GM23338 (cell line): ENCODE measurements around the gene MUC5AC. TPM values are rescaled to one million over a fixed set of nuclear protein-coding genes. Genes with fewer than 3 reads are reported as not detected.

ENCODE experiments used
- ATAC-seq: fragments of 200-7000 bp; cut with Tn5 transposase; 3 replicates; pipeline ENCODE4 v1.9.1; 2020
- DNase-seq: peaks from one replicate; pipeline ENCODE4 v3.0.0-alpha.2; 2015; ENCODE audit warnings: low spot score
- H2AFZ ChIP-seq: fragments of 200-600 bp; sonication (generic); 2 replicates; pipeline ENCODE4 v1.8.0; 2016; ENCODE audit warnings: antibody characterized with exemption, mild to moderate bottlenecking, moderate library complexity
- H3F3A ChIP-seq: fragments of 200-600 bp; sonication (generic); replicated peaks from 2 replicates; pipeline ENCODE4 v1.8.0; 2017; ENCODE audit warnings: antibody characterized with exemption, mixed run types, low read depth
- H3K27ac ChIP-seq: fragments of 200-600 bp; sonication (generic); 2 replicates; pipeline ENCODE4 v1.6.1; 2016; ENCODE audit warnings: low read depth
- H3K27me3 ChIP-seq: fragments of 200-600 bp; sonication (generic); 2 replicates; pipeline ENCODE4 v1.8.0; 2016; ENCODE audit warnings: mild to moderate bottlenecking, mixed run types, moderate library complexity; ENCODE audit not compliant: insufficient read depth
- H3K36me3 ChIP-seq: fragments of 200-600 bp; sonication (generic); 2 replicates; pipeline ENCODE4 v1.8.0; 2016; ENCODE audit warnings: mild to moderate bottlenecking; ENCODE audit not compliant: insufficient read depth
- H3K4me1 ChIP-seq: fragments of 200-600 bp; sonication (generic); 2 replicates; pipeline ENCODE4 v1.8.0; 2016; ENCODE audit warnings: mild to moderate bottlenecking, moderate library complexity; ENCODE audit not compliant: insufficient read depth
- H3K4me2 ChIP-seq: fragments of 200-600 bp; sonication (generic); 2 replicates; pipeline ENCODE4 v1.7.1; 2017; ENCODE audit warnings: mixed run types
- H3K4me3 ChIP-seq: fragments of 200-600 bp; sonication (generic); 2 replicates; pipeline ENCODE4 v1.6.1; 2016; ENCODE audit warnings: mixed run types
- H3K79me2 ChIP-seq: fragments of 200-600 bp; sonication (generic); replicated peaks from 2 replicates; pipeline ENCODE4 v1.8.0; 2017; ENCODE audit warnings: mild to moderate bottlenecking; ENCODE audit not compliant: insufficient read depth
- H3K9me2 ChIP-seq: fragments of 200-600 bp; sonication (generic); 2 replicates; pipeline ENCODE4 v1.8.0; 2017; ENCODE audit not compliant: insufficient read depth
- H4K20me1 ChIP-seq: fragments of 200-600 bp; sonication (generic); replicated peaks from 2 replicates; pipeline ENCODE4 v1.8.0; 2017; ENCODE audit warnings: mild to moderate bottlenecking; ENCODE audit not compliant: insufficient read depth
- H3K27ac Mint-ChIP-seq: 2 replicates; pipeline ENCODE4 v1.8.0; 2020; ENCODE audit warnings: inconsistent platforms, mild to moderate bottlenecking, moderate library complexity, mixed read lengths
- H3K27me3 Mint-ChIP-seq: 3 replicates; pipeline ENCODE4 v1.8.0; 2022; ENCODE audit warnings: low read depth, mild to moderate bottlenecking, moderate library complexity, mixed read lengths, inconsistent platforms; ENCODE audit not compliant: insufficient read depth, poor library complexity
- H3K36me3 Mint-ChIP-seq: 3 replicates; pipeline ENCODE4 v1.8.0; 2021; ENCODE audit warnings: low read depth, mild to moderate bottlenecking, inconsistent platforms, moderate library complexity, mixed read lengths
- H3K4me1 Mint-ChIP-seq: 3 replicates; pipeline ENCODE4 v1.8.0; 2020; ENCODE audit warnings: mild to moderate bottlenecking, inconsistent platforms, mixed read lengths
- H3K4me3 Mint-ChIP-seq: 3 replicates; pipeline ENCODE4 v1.8.0; 2021; ENCODE audit warnings: moderate library complexity, mild to moderate bottlenecking, inconsistent platforms, mixed read lengths
- H3K9me3 Mint-ChIP-seq: 3 replicates; pipeline ENCODE4 v1.8.0; 2020; ENCODE audit warnings: moderate library complexity, mild to moderate bottlenecking, inconsistent platforms, mixed read lengths
- CREB1 ChIP-seq: fragments of 250-450 bp; sonication (Bioruptor Pico); IDR thresholded peaks from 2 replicates; pipeline ENCODE4 v1.5.0; 2020; ENCODE audit warnings: low read depth, mild to moderate bottlenecking, moderate library complexity
- EZH2 ChIP-seq: fragments of 200-600 bp; sonication (generic); IDR thresholded peaks from one replicate; pipeline ENCODE4 v1.8.0; 2017; ENCODE audit warnings: antibody characterized with exemption, mild to moderate bottlenecking, low read depth; ENCODE audit not compliant: unreplicated experiment
- EZH2phosphoT487 ChIP-seq: fragments of 200-600 bp; sonication (generic); IDR thresholded peaks from one replicate; pipeline ENCODE4 v1.8.1; 2018; ENCODE audit warnings: antibody characterized with exemption; ENCODE audit not compliant: unreplicated experiment
- JUNB ChIP-seq: IDR thresholded peaks from one replicate; pipeline ENCODE4 v1.6.1; 2016; ENCODE audit warnings: antibody characterized with exemption; ENCODE audit not compliant: unreplicated experiment
- NANOG ChIP-seq: IDR thresholded peaks from 2 replicates; pipeline ENCODE4 v1.6.1; 2016; ENCODE audit warnings: antibody characterized with exemption, borderline replicate concordance
- POLR2AphosphoS5 ChIP-seq: IDR thresholded peaks from 2 replicates; pipeline ENCODE4 v1.6.1; 2016; ENCODE audit warnings: antibody characterized with exemption, low read depth
- REST ChIP-seq: IDR thresholded peaks from one replicate; pipeline ENCODE4 v1.6.1; 2018; ENCODE audit warnings: antibody characterized with exemption; ENCODE audit not compliant: unreplicated experiment
- STAT1 ChIP-seq: IDR thresholded peaks from one replicate; pipeline ENCODE4 v1.6.1; 2016; ENCODE audit warnings: antibody characterized with exemption; ENCODE audit not compliant: unreplicated experiment
- ZNF114 ChIP-seq: fragments of 250-450 bp; sonication (Bioruptor Pico); IDR thresholded peaks from 2 replicates; pipeline ENCODE4 v1.5.0; 2020; ENCODE audit warnings: mild to moderate bottlenecking, moderate library complexity
- ZNF331 ChIP-seq: fragments of 250-450 bp; sonication (Bioruptor Pico); IDR thresholded peaks from 2 replicates; pipeline ENCODE4 v1.5.0; 2020; ENCODE audit warnings: low read depth, mild to moderate bottlenecking, moderate library complexity
- polyA plus RNA-seq: library from polyadenylated mRNA; unstranded; fragments of >200 nt; fragmentation: Nextera tagmentation; extraction: Ambion mirVana; gene quantifications from 2 replicates; pipeline ENCODE4 v1.2.1, GENCODE V29; 2016
- total RNA-seq: library from RNA; depleted of rRNA; stranded (reverse); fragments of >200 nt; shearing (Covaris generic); gene quantifications from 2 replicates; pipeline ENCODE4 v1.2.3, GENCODE V29; 2014
- TF ChIP-seq, protein P1 (sequence below), 2 experiments: fragments of 200-600 bp in 1 of 2; sonication (generic) in 1 of 2; conservative IDR thresholded peaks; 2 replicates each; pipeline versions ENCODE4 v1.5.1 to v1.6.1; 2016 to 2017; ENCODE audit warnings: antibody characterized with exemption in 2 of 2, low read depth in 2 of 2, mild to moderate bottlenecking in 2 of 2, moderate library complexity in 1 of 2
- TF ChIP-seq, protein P2 (sequence below): IDR thresholded peaks from 2 replicates; pipeline ENCODE4 v1.6.1; 2016; ENCODE audit warnings: antibody characterized with exemption

MUC5AC gene
- total and polyA plus RNA-seq, 2 experiments from 2014 or later: not detected

DNA sequence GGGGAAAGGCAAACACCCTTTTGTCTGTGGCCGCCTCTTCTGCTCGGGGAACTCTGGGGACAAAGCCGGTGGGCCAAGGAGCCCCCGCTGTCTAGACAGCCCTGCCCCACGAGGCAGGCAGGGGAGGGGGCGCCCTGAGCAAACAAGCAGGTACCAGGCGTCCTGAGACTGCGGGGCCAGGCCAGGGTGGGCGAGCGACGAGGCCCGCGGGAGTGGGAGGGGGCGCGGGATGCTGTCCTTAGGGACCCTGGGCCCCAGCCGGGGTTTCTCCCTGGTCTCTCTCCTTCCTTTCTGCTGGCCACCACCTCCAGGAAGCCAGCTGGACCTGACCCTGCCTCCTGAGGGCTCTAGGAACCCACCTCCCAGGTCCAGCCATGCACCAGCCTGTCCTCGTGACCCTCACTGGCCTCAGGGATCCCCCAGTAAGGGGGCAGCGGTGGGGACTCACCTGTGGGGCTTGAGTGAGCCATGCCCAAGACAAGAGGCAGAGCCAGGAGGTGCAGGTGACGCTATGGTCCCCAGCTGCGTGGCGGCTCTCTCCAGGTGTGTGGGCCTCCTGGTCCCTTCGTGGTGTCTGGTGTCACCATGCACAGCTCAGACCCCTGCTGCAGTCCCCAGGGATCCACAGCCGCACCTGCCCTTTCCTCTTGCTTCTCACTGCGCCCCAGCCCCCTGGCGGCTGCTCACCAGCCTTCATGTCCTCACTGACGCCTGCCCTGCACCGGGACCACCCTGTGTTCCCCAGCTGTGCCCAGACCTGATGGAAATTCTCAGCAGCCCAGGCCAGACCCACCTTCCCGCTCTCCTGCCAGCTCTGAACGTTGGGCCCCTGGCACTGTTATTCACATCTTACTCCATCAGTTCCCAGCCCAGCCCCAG is 26.5 kb upstream of the MUC5AC start:
- Histone ChIP-seq H3K4me3 (no peak overlapping the region), H3K27me3 (no peaks in the 10 kb centered on the region), H3K79me2 (no peaks in the 10 kb centered on the region), H2AFZ (no peak overlapping the region), H4K20me1 (no peaks in the 10 kb centered on the region), H3F3A (no peaks in the 10 kb centered on the region), H3K4me2 (no peak overlapping the region), H3K27ac (no peak overlapping the region), H3K4me1 (no peaks in the 10 kb centered on the region), H3K9me2 (no peaks in the 10 kb centered on the region; the same call in 1 of the 2 replicates), H3K36me3 (no peaks in the 10 kb centered on the region)
- H3K27me3 Mint-ChIP-seq: no peaks in the 10 kb centered on the region
- H3K4me1 Mint-ChIP-seq: no peaks in the 10 kb centered on the region
- no peak overlapping the region for H3K4me3 Mint-ChIP-seq
- H3K27ac Mint-ChIP-seq: no peak overlapping the region
- H3K9me3 Mint-ChIP-seq: peaks cover 13% of the 10 kb centered on the region
- no peaks in the 10 kb centered on the region for H3K36me3 Mint-ChIP-seq
- peak; percentile 60 for ATAC-seq
- TF ChIP-seq, protein P1, sequence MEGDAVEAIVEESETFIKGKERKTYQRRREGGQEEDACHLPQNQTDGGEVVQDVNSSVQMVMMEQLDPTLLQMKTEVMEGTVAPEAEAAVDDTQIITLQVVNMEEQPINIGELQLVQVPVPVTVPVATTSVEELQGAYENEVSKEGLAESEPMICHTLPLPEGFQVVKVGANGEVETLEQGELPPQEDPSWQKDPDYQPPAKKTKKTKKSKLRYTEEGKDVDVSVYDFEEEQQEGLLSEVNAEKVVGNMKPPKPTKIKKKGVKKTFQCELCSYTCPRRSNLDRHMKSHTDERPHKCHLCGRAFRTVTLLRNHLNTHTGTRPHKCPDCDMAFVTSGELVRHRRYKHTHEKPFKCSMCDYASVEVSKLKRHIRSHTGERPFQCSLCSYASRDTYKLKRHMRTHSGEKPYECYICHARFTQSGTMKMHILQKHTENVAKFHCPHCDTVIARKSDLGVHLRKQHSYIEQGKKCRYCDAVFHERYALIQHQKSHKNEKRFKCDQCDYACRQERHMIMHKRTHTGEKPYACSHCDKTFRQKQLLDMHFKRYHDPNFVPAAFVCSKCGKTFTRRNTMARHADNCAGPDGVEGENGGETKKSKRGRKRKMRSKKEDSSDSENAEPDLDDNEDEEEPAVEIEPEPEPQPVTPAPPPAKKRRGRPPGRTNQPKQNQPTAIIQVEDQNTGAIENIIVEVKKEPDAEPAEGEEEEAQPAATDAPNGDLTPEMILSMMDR (conservative IDR thresholded peaks at IDR 0.05; ENCODE audit: low read depth in 2 of 2): peak in 1 of 2 experiments; percentile 34; a peak in 3 of 4 replicates
- TF ChIP-seq ZNF114 (no peak), EZH2phosphoT487 (no peak)
- peak; percentile 32 for DNase-seq

DNA sequence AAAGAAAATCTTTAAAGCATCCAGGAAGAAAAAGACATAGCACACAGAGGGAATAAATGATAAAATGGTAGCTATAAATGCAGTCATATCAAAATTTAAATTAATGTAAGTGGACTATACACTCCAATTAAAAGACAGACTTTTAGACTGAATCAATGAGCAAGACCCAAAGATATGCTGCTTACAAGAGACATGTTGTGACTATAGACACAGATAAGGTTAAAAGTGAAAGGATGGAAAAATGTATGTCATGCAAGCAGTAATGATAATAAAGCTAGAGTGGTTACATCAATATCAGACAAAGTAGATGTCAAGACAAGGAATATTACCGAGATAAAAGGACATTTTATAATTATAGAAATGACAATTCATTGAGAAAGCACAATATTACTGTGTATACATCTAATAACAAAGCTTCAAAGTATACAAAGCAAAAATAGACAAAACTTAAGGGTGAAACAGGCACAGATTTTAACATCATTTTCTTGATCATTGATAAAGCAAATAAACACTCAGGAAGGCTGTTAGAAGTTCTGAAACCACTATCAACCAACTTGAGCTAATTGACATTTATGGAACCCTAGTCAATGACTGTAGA is 22.8 kb upstream of the MUC5AC start:
- peaks cover 17% of the 10 kb centered on the region for H3K9me3 Mint-ChIP-seq
- H3K79me2 ChIP-seq: no peaks in the 10 kb centered on the region
- no peak overlapping the region for H3K27ac Mint-ChIP-seq
- DNase-seq: no peak
- no peaks in the 10 kb centered on the region for H4K20me1 ChIP-seq
- no peaks in the 10 kb centered on the region; the same call in 1 of the 2 replicates for H3K9me2 ChIP-seq
- no peaks in the 10 kb centered on the region for H3K36me3 ChIP-seq
- peaks cover 5% of the 10 kb centered on the region for H3K27me3 Mint-ChIP-seq
- no peak overlapping the region for H3K4me3 ChIP-seq
- H2AFZ ChIP-seq: no peak overlapping the region
- no peak overlapping the region for H3K4me2 ChIP-seq
- no peak for ATAC-seq
- H3K4me1 Mint-ChIP-seq: no peaks in the 10 kb centered on the region; the same call in 2 of the 3 replicates
- H3F3A ChIP-seq: no peaks in the 10 kb centered on the region
- no peaks in the 10 kb centered on the region for H3K4me1 ChIP-seq
- no peaks in the 10 kb centered on the region for H3K27me3 ChIP-seq
- no peak overlapping the region for H3K4me3 Mint-ChIP-seq
- H3K36me3 Mint-ChIP-seq: no peaks in the 10 kb centered on the region
- no peak overlapping the region for H3K27ac ChIP-seq
- no peak for TF ChIP-seq JUNB
- no peak for TF ChIP-seq NANOG
- no peak for TF ChIP-seq CREB1
- TF ChIP-seq ZNF331 (CRISPR knock-in tag): no peak
- no peak for TF ChIP-seq ZNF114
- no peak for TF ChIP-seq EZH2phosphoT487
- TF ChIP-seq REST: no peak
- no peak for TF ChIP-seq STAT1
- TF ChIP-seq EZH2: no peak
- TF ChIP-seq, protein P2, sequence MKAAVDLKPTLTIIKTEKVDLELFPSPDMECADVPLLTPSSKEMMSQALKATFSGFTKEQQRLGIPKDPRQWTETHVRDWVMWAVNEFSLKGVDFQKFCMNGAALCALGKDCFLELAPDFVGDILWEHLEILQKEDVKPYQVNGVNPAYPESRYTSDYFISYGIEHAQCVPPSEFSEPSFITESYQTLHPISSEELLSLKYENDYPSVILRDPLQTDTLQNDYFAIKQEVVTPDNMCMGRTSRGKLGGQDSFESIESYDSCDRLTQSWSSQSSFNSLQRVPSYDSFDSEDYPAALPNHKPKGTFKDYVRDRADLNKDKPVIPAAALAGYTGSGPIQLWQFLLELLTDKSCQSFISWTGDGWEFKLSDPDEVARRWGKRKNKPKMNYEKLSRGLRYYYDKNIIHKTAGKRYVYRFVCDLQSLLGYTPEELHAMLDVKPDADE: no peak
- TF ChIP-seq POLR2AphosphoS5: no peak
